GM13976 (cell line): ENCODE measurements around the gene GNAQ.

Experiments
- DNase-seq: peaks from one replicate; pipeline ENCODE4 v3.0.0; 2012; ENCODE audit warnings: low spot score
- in situ Hi-C: fragments of 300-500 bp; cut with MboI; formaldehyde crosslinking; loops from one replicate; pipeline ENCODE4 v1.12.0; 2022; ENCODE audit warnings: low sequenced_read_pairs, mixed read lengths, inconsistent platforms; ENCODE audit not compliant: unreplicated experiment
- TF ChIP-seq, protein P1 (sequence below): IDR thresholded peaks from 2 replicates; pipeline ENCODE4 v1.5.1; 2012; ENCODE audit warnings: borderline replicate concordance, mild to moderate bottlenecking; ENCODE audit not compliant: insufficient read depth; ENCODE audit errors: extremely low read depth, missing control alignments, control extremely low read depth

Gene GNAQ

GRCh38 chr9:77844415-77844814 is 187.2 kb downstream of the GNAQ start:
- TF ChIP-seq, protein P1, sequence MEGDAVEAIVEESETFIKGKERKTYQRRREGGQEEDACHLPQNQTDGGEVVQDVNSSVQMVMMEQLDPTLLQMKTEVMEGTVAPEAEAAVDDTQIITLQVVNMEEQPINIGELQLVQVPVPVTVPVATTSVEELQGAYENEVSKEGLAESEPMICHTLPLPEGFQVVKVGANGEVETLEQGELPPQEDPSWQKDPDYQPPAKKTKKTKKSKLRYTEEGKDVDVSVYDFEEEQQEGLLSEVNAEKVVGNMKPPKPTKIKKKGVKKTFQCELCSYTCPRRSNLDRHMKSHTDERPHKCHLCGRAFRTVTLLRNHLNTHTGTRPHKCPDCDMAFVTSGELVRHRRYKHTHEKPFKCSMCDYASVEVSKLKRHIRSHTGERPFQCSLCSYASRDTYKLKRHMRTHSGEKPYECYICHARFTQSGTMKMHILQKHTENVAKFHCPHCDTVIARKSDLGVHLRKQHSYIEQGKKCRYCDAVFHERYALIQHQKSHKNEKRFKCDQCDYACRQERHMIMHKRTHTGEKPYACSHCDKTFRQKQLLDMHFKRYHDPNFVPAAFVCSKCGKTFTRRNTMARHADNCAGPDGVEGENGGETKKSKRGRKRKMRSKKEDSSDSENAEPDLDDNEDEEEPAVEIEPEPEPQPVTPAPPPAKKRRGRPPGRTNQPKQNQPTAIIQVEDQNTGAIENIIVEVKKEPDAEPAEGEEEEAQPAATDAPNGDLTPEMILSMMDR, result no peak
- in situ Hi-C loops, result no loop called here
- DNase-seq, result no peak

DNA sequence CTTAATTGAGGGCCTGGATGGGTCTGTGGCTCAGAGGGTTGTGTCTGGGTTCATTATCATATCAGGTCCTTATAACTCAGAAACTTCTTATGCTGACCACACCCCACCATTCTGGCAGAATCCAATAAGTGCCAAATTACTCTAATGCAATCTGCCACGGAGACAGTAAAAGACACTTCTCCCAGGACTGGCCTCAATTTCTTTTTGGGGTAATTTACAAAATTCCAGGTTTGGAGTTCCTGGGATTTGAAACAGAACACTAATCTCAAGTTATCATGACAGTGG is 187.8 kb downstream of the GNAQ start:
- TF ChIP-seq, protein P1, result no peak
- no peak for DNase-seq
- in situ Hi-C loops, result no loop called here

GRCh38 chr9:77843076-77843870 is 188.3 kb downstream of the GNAQ start:
- TF ChIP-seq, protein P1, result no peak
- no peak for DNase-seq
- in situ Hi-C loops, result no loop called here

DNA sequence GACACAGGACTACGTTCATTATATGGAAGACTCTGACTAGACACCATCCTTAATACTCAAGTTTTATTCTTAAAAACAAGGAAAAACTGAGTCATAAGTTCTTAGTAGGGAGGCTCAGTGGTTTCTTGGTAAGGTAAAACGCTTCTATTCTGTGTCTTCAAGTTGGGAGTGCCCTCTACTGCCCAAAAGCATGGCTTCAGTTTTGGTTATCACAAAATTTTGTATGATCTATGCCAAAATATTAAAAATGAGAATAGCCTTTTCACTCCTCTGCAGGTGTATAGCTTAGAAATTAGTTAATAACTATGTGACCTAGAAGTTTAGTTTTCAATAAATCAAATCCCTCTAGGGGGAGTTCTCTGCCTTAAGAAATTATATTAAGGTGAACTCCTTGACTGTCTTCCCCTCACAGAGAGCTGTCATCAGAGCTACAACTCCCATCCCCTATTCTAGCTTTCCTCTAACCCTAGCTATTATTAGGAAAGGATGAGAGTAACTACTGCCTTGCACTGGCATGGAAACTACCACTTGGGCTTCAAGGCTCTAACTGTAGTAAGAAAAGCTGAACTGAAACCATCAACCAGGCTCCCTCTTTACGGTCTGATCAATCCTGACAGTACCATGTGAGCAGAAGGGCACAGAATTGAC is 189.7 kb downstream of the GNAQ start:
- DNase-seq, result no peak
- in situ Hi-C loops, result no loop called here
- TF ChIP-seq, protein P1, result no peak

DNA sequence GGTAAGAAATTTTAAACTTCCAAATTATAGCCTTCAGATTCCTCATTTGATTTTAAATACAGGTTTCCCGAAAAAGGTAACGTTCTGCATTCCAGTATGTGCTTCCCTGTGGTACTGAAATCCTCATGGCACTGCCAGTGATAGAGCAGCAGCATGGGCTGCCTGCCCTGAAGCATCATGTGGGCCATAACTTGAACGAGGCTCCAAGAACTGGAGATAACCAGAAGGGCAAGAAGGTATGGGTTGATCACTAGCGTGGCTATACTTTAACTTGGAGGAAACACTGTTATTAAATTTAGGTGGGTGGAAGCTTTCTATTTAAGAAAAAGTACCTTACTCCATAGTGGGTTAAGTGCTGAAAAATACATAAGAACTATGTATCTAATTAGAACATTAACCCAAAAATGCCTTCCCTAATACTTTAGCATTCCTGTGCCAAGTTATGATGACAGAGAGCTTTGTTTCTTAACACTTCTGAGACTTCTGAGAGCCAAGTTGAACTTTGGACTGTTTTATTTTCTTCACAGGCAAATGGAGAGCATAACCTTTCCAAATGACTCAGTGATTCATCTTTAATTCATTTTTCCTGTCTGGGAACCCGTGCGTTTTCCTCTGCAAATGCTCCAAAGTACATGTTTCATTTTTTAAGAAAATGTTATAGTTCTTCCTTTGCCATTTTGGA is 192.0 kb downstream of the GNAQ start:
- TF ChIP-seq, protein P1, result no peak
- in situ Hi-C loops, result no loop called here
- no peak for DNase-seq

- in situ Hi-C loops, result no loop called here
- TF ChIP-seq, protein P1, result no peak
- no peak for DNase-seq
These were observed 192.6 kb downstream of the GNAQ start for GRCh38 chr9:77838986-77839385.
